ENCODE results near the gene TAF1B. TPM values are rescaled to one million over a fixed set of nuclear protein-coding genes. Genes with fewer than 3 reads are reported as not detected.

TAF1B gene
- total RNA-seq, 1 donor from 2014 or later, result 22.9 TPM

DNA sequence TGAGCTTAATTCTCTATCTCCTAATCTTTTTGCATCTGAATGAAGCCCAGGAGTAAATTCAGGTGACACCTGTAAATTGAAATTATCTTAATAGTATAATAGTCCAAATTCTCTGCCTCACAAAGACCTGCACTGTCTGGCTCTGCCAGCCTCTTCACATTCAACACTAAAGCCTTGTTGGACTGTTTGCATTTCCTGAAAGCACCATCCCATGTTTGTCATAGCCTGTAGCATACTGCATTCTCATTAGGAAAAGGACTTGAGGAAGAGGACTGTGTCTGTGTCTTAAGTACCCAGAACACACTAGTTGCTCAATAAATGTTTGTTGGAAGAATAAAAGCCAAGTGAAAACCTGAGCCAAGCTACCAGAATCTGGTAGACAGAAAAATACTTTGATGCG, 65.4 kb downstream of the TAF1B start:
- Histone ChIP-seq H3K27ac (no peak overlapping the region), H3K4me1 (no peaks in the 10 kb centered on the region), H3K4me3 (no peak overlapping the region), H3K27me3 (ENCODE audit: low read depth) (no peaks in the 10 kb centered on the region), H3K36me3 (peaks cover 36% of the 10 kb centered on the region), H3K9me3 (no peaks in the 10 kb centered on the region)
- ATAC-seq (no peak), DNase-seq (no peak)
- TF ChIP-seq, protein P1, sequence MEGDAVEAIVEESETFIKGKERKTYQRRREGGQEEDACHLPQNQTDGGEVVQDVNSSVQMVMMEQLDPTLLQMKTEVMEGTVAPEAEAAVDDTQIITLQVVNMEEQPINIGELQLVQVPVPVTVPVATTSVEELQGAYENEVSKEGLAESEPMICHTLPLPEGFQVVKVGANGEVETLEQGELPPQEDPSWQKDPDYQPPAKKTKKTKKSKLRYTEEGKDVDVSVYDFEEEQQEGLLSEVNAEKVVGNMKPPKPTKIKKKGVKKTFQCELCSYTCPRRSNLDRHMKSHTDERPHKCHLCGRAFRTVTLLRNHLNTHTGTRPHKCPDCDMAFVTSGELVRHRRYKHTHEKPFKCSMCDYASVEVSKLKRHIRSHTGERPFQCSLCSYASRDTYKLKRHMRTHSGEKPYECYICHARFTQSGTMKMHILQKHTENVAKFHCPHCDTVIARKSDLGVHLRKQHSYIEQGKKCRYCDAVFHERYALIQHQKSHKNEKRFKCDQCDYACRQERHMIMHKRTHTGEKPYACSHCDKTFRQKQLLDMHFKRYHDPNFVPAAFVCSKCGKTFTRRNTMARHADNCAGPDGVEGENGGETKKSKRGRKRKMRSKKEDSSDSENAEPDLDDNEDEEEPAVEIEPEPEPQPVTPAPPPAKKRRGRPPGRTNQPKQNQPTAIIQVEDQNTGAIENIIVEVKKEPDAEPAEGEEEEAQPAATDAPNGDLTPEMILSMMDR (IDR thresholded peaks at IDR 0.05), result no peak
- intact Hi-C loops (cut with DNase I), result no loop called here

DNA sequence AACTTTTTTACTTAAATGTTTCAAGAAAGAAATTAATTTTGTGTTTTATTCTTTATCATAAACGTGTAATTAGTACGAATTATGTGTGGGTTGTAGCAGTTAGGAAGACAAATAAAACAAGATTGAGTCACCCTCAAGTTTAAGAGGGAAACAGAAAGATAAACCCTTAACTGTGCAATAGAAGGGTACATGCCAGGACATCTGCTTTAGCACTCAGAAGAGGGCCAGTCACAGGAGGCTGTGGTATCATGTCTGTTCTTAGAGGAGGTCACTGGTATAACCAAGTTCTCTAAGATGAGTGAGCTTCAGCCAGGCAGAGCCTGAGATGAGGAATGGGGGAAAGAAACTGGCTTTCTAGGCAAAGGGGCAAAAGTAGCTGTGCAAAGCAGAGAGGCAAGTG, 65.8 kb downstream of the TAF1B start:
- intact Hi-C loops (cut with DNase I), result no loop called here
- no peaks in the 10 kb centered on the region for H3K27me3 ChIP-seq (ENCODE audit: low read depth)
- no peak for DNase-seq
- no peaks in the 10 kb centered on the region for H3K4me1 ChIP-seq
- H3K36me3 ChIP-seq, result peaks cover 41% of the 10 kb centered on the region
- no peak overlapping the region for H3K27ac ChIP-seq
- H3K9me3 ChIP-seq, result no peaks in the 10 kb centered on the region
- TF ChIP-seq, protein P1 (IDR thresholded peaks at IDR 0.05), result no peak
- no peak overlapping the region for H3K4me3 ChIP-seq
- no peak for ATAC-seq

DNA sequence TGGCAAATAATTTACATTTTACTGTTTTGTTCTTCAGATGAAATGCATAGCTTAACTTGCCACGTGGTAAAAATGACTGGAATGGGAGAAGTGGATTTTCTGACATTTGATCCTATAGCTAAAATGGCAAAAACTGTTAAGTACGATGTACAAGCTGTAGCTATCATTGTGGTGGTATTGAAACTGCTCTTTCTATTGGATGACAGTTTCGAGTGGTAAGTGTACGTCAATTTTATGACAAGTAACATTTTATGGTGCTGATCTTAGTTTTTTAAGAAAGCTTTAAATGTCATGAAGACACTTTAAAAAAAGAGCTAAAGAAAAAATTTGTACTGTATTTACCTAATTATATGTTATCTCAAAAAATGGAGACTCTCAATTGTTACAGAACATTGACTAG, 67.4 kb downstream of the TAF1B start:
- Histone ChIP-seq H3K4me1 (no peaks in the 10 kb centered on the region), H3K4me3 (no peak overlapping the region), H3K9me3 (no peaks in the 10 kb centered on the region), H3K27me3 (ENCODE audit: low read depth) (no peaks in the 10 kb centered on the region), H3K36me3 (peaks cover 41% of the 10 kb centered on the region), H3K27ac (no peak overlapping the region)
- ATAC-seq (no peak), DNase-seq (no peak)
- TF ChIP-seq, protein P1 (IDR thresholded peaks at IDR 0.05), result no peak
- intact Hi-C loops (cut with DNase I), result no loop called here

DNA sequence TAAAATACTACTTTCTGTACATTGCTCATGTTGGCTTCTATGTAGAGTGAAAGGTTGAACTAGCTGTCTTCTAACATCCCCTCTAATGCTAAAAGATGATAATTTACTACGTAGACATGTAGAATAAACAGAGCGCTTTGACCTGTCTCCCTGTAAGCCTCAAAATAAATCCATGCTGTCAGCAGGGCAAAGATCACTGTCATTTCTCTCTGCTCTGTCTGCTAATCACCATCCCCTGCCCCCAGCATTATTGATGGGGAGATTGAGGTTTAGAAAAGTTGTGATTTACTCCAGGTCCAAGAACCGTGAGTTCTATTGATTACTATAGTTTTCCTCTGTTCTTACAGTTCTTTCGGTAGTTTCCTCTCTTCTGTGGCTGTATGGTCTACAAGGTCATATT, 69.2 kb downstream of the TAF1B start:
- TF ChIP-seq, protein P1 (IDR thresholded peaks at IDR 0.05), result no peak
- no peaks in the 10 kb centered on the region for H3K9me3 ChIP-seq
- H3K4me1 ChIP-seq, result no peaks in the 10 kb centered on the region
- no peak overlapping the region for H3K27ac ChIP-seq
- ATAC-seq (no peak), DNase-seq (no peak)
- intact Hi-C loops (cut with DNase I), result no loop called here
- no peaks in the 10 kb centered on the region for H3K27me3 ChIP-seq (ENCODE audit: low read depth)
- H3K36me3 ChIP-seq, result peaks cover 41% of the 10 kb centered on the region
- H3K4me3 ChIP-seq, result no peak overlapping the region

DNA sequence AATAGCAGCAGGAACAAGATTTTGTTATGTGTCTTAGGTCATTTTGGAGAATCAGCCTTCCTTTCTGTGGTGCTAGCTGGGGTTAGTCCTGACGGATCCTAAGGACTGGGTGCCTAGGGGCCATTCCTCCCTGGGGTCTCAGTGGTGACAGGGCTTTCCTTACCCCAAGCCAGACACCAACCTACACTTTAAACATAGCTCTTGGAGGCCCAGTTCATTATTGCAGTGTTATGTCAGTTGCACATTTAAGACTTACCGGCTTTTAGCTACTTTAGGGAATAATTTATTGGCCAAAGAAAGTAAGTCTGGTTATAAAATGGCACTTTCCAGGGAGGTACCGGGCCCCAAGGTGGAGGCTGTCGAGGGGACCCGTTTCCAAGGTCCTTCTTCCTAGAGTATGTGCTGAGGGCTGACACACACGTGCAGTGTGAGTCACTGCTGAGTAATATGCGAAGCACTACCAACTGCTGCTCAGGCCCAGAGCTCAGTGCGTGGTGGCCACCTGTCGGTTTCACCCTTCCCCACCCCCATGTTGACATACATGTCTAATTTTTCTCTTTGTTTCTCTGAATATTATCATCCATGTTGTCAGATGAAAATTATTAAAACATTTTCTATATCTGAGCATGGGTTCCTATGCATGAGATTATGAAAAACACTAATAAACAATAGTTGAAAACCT, 71.3 kb downstream of the TAF1B start:
- Histone ChIP-seq H3K4me1 (peaks cover 3% of the 10 kb centered on the region), H3K9me3 (no peaks in the 10 kb centered on the region), H3K36me3 (peaks cover 48% of the 10 kb centered on the region), H3K27ac (no peak overlapping the region), H3K27me3 (ENCODE audit: low read depth) (no peaks in the 10 kb centered on the region), H3K4me3 (no peak overlapping the region)
- no peak for ATAC-seq
- intact Hi-C loops (cut with DNase I), result no loop called here
- TF ChIP-seq, protein P1 (IDR thresholded peaks at IDR 0.05), result no peak
- DNase-seq, result no peak
